Stimulated activated effector memory CD8-positive, alpha-beta T cell treated with anti-CD3 and anti-CD28 coated beads, Interleukin-12 subunit alpha, Interleukin-12 subunit beta, amount 100 ng/mL, for 72 hours (primary cell): ENCODE data around the gene EN2.

Source experiments
- ATAC-seq: fragments of 150-1000 bp; cut with Tn5 transposase; 2 replicates; pipeline ENCODE4 v1.10.0; 2021
- DNase-seq, 2 donors: peaks; one replicate each; pipeline ENCODE4 v3.0.0; 2021 to 2022; ENCODE audit warnings: low spot score in 2 of 2
- H3K27ac Mint-ChIP-seq: one replicate; pipeline ENCODE4 v1.8.0; 2022; ENCODE audit warnings: mild to moderate bottlenecking, mixed read lengths
- H3K36me3 Mint-ChIP-seq: one replicate; pipeline ENCODE4 v1.8.0; 2022; ENCODE audit warnings: mild to moderate bottlenecking, mixed read lengths
- H3K4me1 Mint-ChIP-seq: one replicate; pipeline ENCODE4 v1.8.0; 2022; ENCODE audit warnings: mixed read lengths
- H3K4me3 Mint-ChIP-seq: one replicate; pipeline ENCODE4 v1.8.0; 2022; ENCODE audit warnings: mild to moderate bottlenecking, mixed read lengths
- H3K9me3 Mint-ChIP-seq: one replicate; pipeline ENCODE4 v1.8.0; 2022; ENCODE audit warnings: mixed read lengths

The EN2 gene

GRCh38 chr7:155512246-155512887, 54.4 kb downstream of the EN2 start:
- DNase-seq (no peak), ATAC-seq (no peak)
- Mint-ChIP-seq H3K4me3 (no peak overlapping the region), H3K9me3 (no peaks in the 10 kb centered on the region), H3K36me3 (peaks cover 9% of the 10 kb centered on the region), H3K27ac (no peak overlapping the region), H3K4me1 (peaks cover 11% of the 10 kb centered on the region)

GRCh38 chr7:155513543-155514285, 55.8 kb downstream of the EN2 start:
- Mint-ChIP-seq H3K4me1 (peaks cover 11% of the 10 kb centered on the region), H3K4me3 (no peak overlapping the region), H3K9me3 (no peaks in the 10 kb centered on the region), H3K36me3 (peaks cover 6% of the 10 kb centered on the region), H3K27ac (no peak overlapping the region)
- ATAC-seq, result no peak
- DNase-seq, result no peak

- H3K27ac Mint-ChIP-seq, result no peak overlapping the region
- DNase-seq (no peak), ATAC-seq (no peak)
- no peaks in the 10 kb centered on the region for H3K9me3 Mint-ChIP-seq
- H3K4me3 Mint-ChIP-seq, result no peak overlapping the region
- peaks cover under 1% of the 10 kb centered on the region for H3K36me3 Mint-ChIP-seq
- H3K4me1 Mint-ChIP-seq, result peaks cover 7% of the 10 kb centered on the region
These were observed 56.4 kb downstream of the EN2 start for GRCh38 chr7:155514296-155514695.
